Fibroblast of skin of right biceps (primary cell): ENCODE data around the gene TRUB2.
"Not testable (repeated sequence)": the region's sequence is repeated elsewhere in the genome, so short reads cannot be mapped to it uniquely, and the experiment has no call there.

ENCODE experiments used
- DNase-seq: peaks from one replicate; pipeline ENCODE4 v3.0.0-alpha.2; 2013

TRUB2 gene

DNA sequence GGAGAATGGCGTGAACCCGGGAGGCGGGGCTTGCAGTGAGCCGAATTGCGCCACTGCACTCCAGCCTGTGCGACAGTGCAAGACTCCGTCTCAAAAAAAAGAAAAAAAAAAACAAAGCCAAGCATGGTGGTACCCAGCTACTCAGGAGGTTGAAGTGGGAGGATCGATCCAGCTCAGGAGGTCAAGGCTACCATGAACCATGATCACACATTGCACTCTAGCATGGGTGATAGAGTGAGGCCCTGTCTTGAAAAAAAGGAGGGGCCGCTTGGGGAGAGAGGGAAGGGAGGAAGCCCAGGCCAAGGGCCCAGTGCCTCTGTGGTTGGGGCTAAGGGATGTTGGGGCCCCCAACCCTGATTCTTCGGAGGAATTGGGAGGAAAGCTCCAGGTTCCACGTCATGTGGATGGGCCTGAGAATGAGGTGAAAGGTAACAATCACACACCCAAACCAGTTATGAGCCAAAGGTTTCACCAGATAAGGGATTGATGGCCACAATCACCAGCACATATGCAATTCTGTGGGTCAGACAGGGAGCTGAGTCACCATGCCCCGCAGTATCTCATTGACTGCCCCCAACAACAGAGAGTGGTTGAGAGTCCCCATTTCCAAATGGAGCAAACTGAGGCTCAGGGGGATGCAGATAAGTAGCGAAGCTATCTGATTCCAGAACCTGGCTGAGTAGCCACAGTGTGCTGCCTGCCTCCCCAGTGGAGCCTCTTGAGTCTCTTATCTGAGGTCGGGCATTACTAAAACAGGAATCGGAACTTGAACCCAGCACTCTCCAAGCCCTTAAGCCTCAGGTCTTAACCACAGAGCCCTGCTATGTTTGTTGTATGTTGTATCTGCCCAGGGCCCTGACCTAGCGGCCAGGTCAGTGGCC, 25.7 kb downstream of the TRUB2 start:
- DNase-seq: no peak

DNA sequence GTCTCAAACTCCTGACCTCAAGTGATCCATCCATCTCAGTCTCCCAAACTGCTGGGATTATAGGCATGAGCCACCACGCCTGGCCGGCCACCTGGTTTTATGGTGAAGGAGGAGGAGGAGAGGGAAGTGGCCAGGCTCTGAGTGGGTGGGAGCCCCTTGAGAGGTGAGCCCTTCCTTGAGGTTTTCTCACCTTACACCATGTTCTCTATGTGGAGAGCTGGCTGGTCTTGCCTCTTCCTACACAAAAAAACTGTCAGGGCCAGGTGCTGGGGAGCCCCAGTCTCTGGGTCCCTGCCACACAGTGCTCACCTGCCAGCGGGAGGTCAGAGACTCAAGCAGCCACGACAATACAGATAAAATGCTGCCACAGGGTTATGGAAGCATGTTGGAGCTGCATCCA, 28.1 kb downstream of the TRUB2 start:
- DNase-seq: no peak

DNA sequence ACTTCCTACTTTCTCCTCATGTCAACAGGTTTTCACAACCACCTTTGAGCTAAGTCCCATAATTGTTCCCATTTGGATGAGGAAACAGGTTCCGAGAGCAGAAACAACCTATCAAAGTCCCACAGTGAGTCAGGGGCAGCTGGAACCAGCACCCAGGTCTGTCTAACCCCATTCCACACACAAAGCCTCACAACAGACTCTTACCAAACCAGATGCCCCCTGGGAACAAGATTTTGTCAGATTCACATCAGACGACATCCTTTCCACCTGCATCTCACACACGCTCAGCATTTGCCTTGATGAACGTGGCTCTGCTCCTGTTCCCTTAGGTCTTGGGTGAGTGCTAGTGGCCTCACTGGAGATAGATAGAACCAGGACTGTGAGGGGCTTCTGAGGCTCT, 29.2 kb downstream of the TRUB2 start:
- DNase-seq: no peak

- no peak for DNase-seq
Observed at GRCh38 chr9:128292009-128292408, 30.2 kb downstream of the TRUB2 start.

DNA sequence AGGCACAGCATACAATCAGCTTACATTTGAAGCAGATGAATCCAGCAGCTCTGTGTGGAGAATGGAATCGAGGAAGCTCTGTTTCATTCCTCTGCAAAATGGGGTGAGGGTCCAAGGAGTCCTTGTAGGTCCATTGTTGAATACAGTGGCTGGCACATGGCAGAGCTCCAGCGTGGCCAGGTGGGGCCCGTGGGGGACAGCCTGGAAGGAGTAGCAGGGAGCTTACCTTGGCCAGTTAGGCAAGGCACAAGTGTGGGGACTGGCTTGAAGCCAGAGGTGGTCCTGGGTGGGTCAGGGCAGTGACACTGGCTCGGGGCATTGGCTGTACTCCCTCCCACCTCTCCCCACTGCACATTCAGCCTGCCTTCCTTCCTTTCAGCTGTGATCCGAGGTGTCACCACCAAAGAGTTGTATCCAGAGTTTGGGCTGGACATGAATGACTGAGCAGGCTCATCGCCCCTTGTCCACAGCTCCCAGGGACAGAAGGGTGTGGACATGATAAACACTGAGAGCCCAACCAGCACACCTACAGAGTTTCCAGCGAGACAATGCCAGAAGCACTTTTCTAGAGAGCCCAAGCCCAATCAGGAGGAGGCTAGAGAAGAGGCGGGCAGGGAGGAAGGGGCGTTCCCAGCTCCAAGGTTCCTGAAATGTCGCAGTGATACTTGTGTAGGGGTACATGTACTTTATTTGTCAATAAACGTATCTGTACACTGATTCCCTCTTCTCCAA, 33.8 kb downstream of the TRUB2 start:
- no peak for DNase-seq

GRCh38 chr9:128286440-128286839, 35.8 kb downstream of the TRUB2 start:
- DNase-seq: peak; percentile 15

GRCh38 chr9:128285033-128285784, 37.0 kb downstream of the TRUB2 start:
- DNase-seq: no peak

GRCh38 chr9:128282500-128282899, 39.7 kb downstream of the TRUB2 start:
- peak; percentile 90 for DNase-seq

GRCh38 chr9:128280084-128280622, 42.1 kb downstream of the TRUB2 start:
- DNase-seq: no peak

- DNase-seq: not testable (repeated sequence)
Observed at GRCh38 chr9:128279088-128280073, 42.9 kb downstream of the TRUB2 start.

- peak; percentile 49 for DNase-seq
Observed at GRCh38 chr9:128276574-128277270, 45.5 kb downstream of the TRUB2 start.

- peak; percentile 99 for DNase-seq
Observed at GRCh38 chr9:128276008-128276573, 46.2 kb downstream of the TRUB2 start, which contains the start of gene SWI5. Gene SWI5 (plus strand): TSS chr9:128276276.

GRCh38 chr9:128275198-128276007, 46.8 kb downstream of the TRUB2 start, which contains the start of gene GOLGA2:
Gene GOLGA2 (minus strand): TSS chr9:128276007. CDS start chr9:128275976, 31 bp downstream.
- peak; percentile 68 for DNase-seq

DNA sequence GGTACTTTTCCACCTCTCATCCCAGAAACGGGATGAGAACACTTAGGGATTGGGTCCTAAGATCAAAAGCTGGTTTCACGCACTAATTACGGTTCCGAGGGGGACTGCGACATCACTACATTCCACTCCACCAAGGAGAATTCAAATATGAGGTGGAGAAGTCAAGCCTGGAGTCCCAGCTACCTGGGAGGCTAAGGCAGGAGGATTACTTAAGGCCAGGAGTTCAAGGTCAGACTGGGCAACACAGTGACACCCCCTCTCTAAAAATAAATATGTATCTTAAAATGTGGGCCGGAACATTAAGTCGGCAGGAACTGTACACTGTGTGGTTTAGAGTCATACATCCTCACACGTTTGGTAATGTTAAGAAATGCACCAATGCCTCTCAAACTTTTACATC, 48.0 kb downstream of the TRUB2 start:
- DNase-seq: no peak

- DNase-seq: no peak
Observed at GRCh38 chr9:128271512-128271911, 50.7 kb downstream of the TRUB2 start.

GRCh38 chr9:128271112-128271511, 51.1 kb downstream of the TRUB2 start:
- DNase-seq: no peak

GRCh38 chr9:128266868-128267590, 55.2 kb downstream of the TRUB2 start:
- no peak for DNase-seq

GRCh38 chr9:128265348-128265847, 56.8 kb downstream of the TRUB2 start:
- DNase-seq: no peak

GRCh38 chr9:128262687-128263086, 59.6 kb downstream of the TRUB2 start:
- no peak for DNase-seq
